ENCODE data around the gene CETP.

CETP gene

GRCh38 chr16:56977216-56977615 is 15.5 kb downstream of the CETP start:
- DNase-seq (ENCODE audit: low read depth): no peak
- no peak for TF ChIP-seq CTCF (conservative IDR thresholded peaks at IDR 0.05; ENCODE audit: low read depth, low read length)
- H3K4me3 ChIP-seq (ENCODE audit: low read length): no peak overlapping the region

GRCh38 chr16:56977823-56978430 is 16.2 kb downstream of the CETP start:
- no peak overlapping the region for H3K4me3 ChIP-seq (ENCODE audit: low read length)
- no peak for TF ChIP-seq CTCF (conservative IDR thresholded peaks at IDR 0.05; ENCODE audit: low read depth, low read length)
- no peak for DNase-seq (ENCODE audit: low read depth)

GRCh38 chr16:56980201-56980535 is 18.4 kb downstream of the CETP start:
- no peak for TF ChIP-seq CTCF (conservative IDR thresholded peaks at IDR 0.05; ENCODE audit: low read depth, low read length)
- H3K4me3 ChIP-seq (ENCODE audit: low read length): no peak overlapping the region
- DNase-seq (ENCODE audit: low read depth): no peak

- DNase-seq (ENCODE audit: low read depth): no peak
- no peak for TF ChIP-seq CTCF (conservative IDR thresholded peaks at IDR 0.05; ENCODE audit: low read depth, low read length)
- no peak overlapping the region for H3K4me3 ChIP-seq (ENCODE audit: low read length)
Measured at GRCh38 chr16:56980792-56981724, 19.3 kb downstream of the CETP start.

GRCh38 chr16:56981729-56982271 is 20.1 kb downstream of the CETP start:
- no peak for DNase-seq (ENCODE audit: low read depth)
- H3K4me3 ChIP-seq (ENCODE audit: low read length): no peak overlapping the region
- TF ChIP-seq CTCF (conservative IDR thresholded peaks at IDR 0.05; ENCODE audit: low read depth, low read length): no peak

- H3K4me3 ChIP-seq (ENCODE audit: low read length): no peak overlapping the region
- TF ChIP-seq CTCF (conservative IDR thresholded peaks at IDR 0.05; ENCODE audit: low read depth, low read length): no peak
- no peak for DNase-seq (ENCODE audit: low read depth)
Measured at GRCh38 chr16:56982695-56983094, 20.9 kb downstream of the CETP start.
